Liver (tissue), 9 donors: Measurements from ENCODE around the gene HSD17B3. TPM values are rescaled to one million over a fixed set of nuclear protein-coding genes. Genes with fewer than 3 reads are reported as not detected.

ENCODE experiments used
- DNase-seq: peaks from one replicate; pipeline ENCODE4 v3.0.0-alpha.2; 2017; ENCODE audit warnings: low spot score
- H3K27ac ChIP-seq, 2 donors: one replicate each; pipeline ENCODE4 v1.7.0; 2013; ENCODE audit warnings: inconsistent platforms in 2 of 2, low read length in 2 of 2, control low read depth in 1 of 2, low read depth in 1 of 2, mild to moderate bottlenecking in 1 of 2
- H3K27me3 ChIP-seq, 4 donors: one replicate each; pipeline versions ENCODE4 v1.6.1 to v1.7.0; 2013; ENCODE audit warnings: low read length in 3 of 4, inconsistent platforms in 1 of 4, mild to moderate bottlenecking in 1 of 4, moderate library complexity in 1 of 4; ENCODE audit not compliant: control insufficient read depth in 4 of 4, insufficient read depth in 4 of 4
- H3K36me3 ChIP-seq, 4 donors: one replicate each; pipeline versions ENCODE4 v1.6.1 to v1.7.0; 2013; ENCODE audit warnings: low read length in 3 of 4, mild to moderate bottlenecking in 3 of 4, low read depth in 1 of 4, moderate library complexity in 1 of 4; ENCODE audit not compliant: control insufficient read depth in 4 of 4, insufficient read depth in 3 of 4
- H3K4me1 ChIP-seq, 4 donors: one replicate each; pipeline versions ENCODE4 v1.6.1 to v1.7.0; 2013; ENCODE audit warnings: low read length in 3 of 4, mild to moderate bottlenecking in 3 of 4, moderate library complexity in 1 of 4; ENCODE audit not compliant: control insufficient read depth in 4 of 4, insufficient read depth in 4 of 4
- H3K4me3 ChIP-seq, 3 donors: one replicate each; pipeline versions ENCODE4 v1.6.1 to v1.7.0; 2013; ENCODE audit warnings: low read length in 3 of 3, control low read depth in 1 of 3, low read depth in 1 of 3, mild to moderate bottlenecking in 1 of 3
- H3K9ac ChIP-seq, 2 donors: one replicate each; pipeline ENCODE4 v1.7.0; 2013; ENCODE audit warnings: low read length in 2 of 2, mild to moderate bottlenecking in 2 of 2, moderate library complexity in 2 of 2, control low read depth in 1 of 2, low read depth in 1 of 2
- H3K9me3 ChIP-seq, 4 donors: one replicate each; pipeline versions ENCODE4 v1.6.1 to v1.7.0; 2013; ENCODE audit warnings: low read length in 3 of 4; ENCODE audit not compliant: control insufficient read depth in 4 of 4
- CTCF ChIP-seq: fragments of 150-350 bp; IDR thresholded peaks from 2 replicates; pipeline ENCODE4 v1.5.1; 2017; ENCODE audit warnings: improper control_type of control experiment, low read depth, low read length; ENCODE audit not compliant: missing input control
- EGR1 ChIP-seq, 2 donors: IDR thresholded peaks; 2 replicates each; pipeline ENCODE4 v1.6.1; 2016 to 2018; ENCODE audit warnings: antibody characterized with exemption in 2 of 2, low read depth in 2 of 2
- FOXA1 ChIP-seq: IDR thresholded peaks from 2 replicates; pipeline ENCODE4 v1.6.1; 2016; ENCODE audit warnings: antibody characterized with exemption
- FOXA2 ChIP-seq: IDR thresholded peaks from 2 replicates; pipeline ENCODE4 v1.6.1; 2016; ENCODE audit warnings: antibody characterized with exemption
- GABPA ChIP-seq, 2 donors: IDR thresholded peaks in 1 of 2; conservative IDR thresholded peaks in 1 of 2; 2 replicates each; pipeline ENCODE4 v1.6.1; 2016; ENCODE audit warnings: antibody characterized with exemption in 2 of 2, mild to moderate bottlenecking in 1 of 2, moderate library complexity in 1 of 2
- HNF4A ChIP-seq, 2 donors: conservative IDR thresholded peaks; 2 replicates each; pipeline ENCODE4 v1.6.1; 2016; ENCODE audit warnings: antibody characterized with exemption in 2 of 2, mild to moderate bottlenecking in 2 of 2
- HNF4G ChIP-seq: IDR thresholded peaks from 2 replicates; pipeline ENCODE4 v1.6.1; 2016; ENCODE audit warnings: antibody characterized with exemption
- JUND ChIP-seq, 2 donors: IDR thresholded peaks; 2 replicates each; pipeline ENCODE4 v1.6.1; 2016; ENCODE audit warnings: antibody characterized with exemption in 2 of 2
- MAX ChIP-seq: IDR thresholded peaks from 2 replicates; pipeline ENCODE4 v1.6.1; 2016; ENCODE audit warnings: antibody characterized with exemption
- NR2F2 ChIP-seq: IDR thresholded peaks from 2 replicates; pipeline ENCODE4 v1.6.1; 2016; ENCODE audit warnings: antibody characterized with exemption
- RAD21 ChIP-seq, 2 donors: IDR thresholded peaks; 2 replicates each; pipeline ENCODE4 v1.6.1; 2016; ENCODE audit warnings: antibody characterized with exemption in 2 of 2, mild to moderate bottlenecking in 2 of 2
- REST ChIP-seq: IDR thresholded peaks from 2 replicates; pipeline ENCODE4 v1.6.1; 2016; ENCODE audit warnings: antibody characterized with exemption, mild to moderate bottlenecking
- RXRA ChIP-seq, 2 donors: IDR thresholded peaks; 2 replicates each; pipeline ENCODE4 v1.6.1; 2017 to 2018; ENCODE audit warnings: antibody characterized with exemption in 2 of 2, mild to moderate bottlenecking in 1 of 2
- SP1 ChIP-seq: IDR thresholded peaks from 2 replicates; pipeline ENCODE4 v1.6.1; 2018; ENCODE audit warnings: antibody characterized with exemption, mild to moderate bottlenecking
- TAF1 ChIP-seq: conservative IDR thresholded peaks from 2 replicates; pipeline ENCODE4 v1.6.1; 2016; ENCODE audit warnings: antibody characterized with exemption, mild to moderate bottlenecking
- YY1 ChIP-seq: IDR thresholded peaks from 2 replicates; pipeline ENCODE4 v1.6.1; 2016; ENCODE audit warnings: antibody characterized with exemption, mild to moderate bottlenecking
- ZBTB33 ChIP-seq: IDR thresholded peaks from 2 replicates; pipeline ENCODE4 v1.6.1; 2016; ENCODE audit warnings: antibody characterized with exemption
- WGBS: extraction: QIAGEN DNeasy Blood & Tissue Kit; methylation state at CpG from one replicate; pipeline ENCODE4 v1.1.7; 2013; 5-methylcytosine and 5-hydroxymethylcytosine counted together
- polyA plus RNA-seq, 2 donors: library from polyadenylated mRNA; stranded (reverse) in 1 of 2; unstranded in 1 of 2; fragments of 200-250 nt in 1 of 2; fragments of >200 nt in 1 of 2; fragmentation: Nextera tagmentation in 1 of 2; extraction: Ambion mirVana in 1 of 2; gene quantifications; one replicate each; pipeline versions ENCODE4 v1.2.1 to v1.2.3, GENCODE V29; 2013 to 2015
- total RNA-seq, 2 donors: library from RNA; depleted of rRNA; stranded (reverse); fragments of >200 nt; gene quantifications; one replicate each; pipeline ENCODE4 v1.2.3, GENCODE V29; 2014
- TF ChIP-seq, protein P1 (sequence below): IDR thresholded peaks from 2 replicates; pipeline ENCODE4 v1.6.1; 2016; ENCODE audit warnings: antibody characterized with exemption
- donor health status: healthy.
- donor health status: healthy.
- donor health status: healthy.
- donor health status: healthy.
- donor health status: healthy.

HSD17B3 gene
- total and polyA plus RNA-seq, 4 donors, result 0.75 to 1.6 (median 0.96) TPM

DNA sequence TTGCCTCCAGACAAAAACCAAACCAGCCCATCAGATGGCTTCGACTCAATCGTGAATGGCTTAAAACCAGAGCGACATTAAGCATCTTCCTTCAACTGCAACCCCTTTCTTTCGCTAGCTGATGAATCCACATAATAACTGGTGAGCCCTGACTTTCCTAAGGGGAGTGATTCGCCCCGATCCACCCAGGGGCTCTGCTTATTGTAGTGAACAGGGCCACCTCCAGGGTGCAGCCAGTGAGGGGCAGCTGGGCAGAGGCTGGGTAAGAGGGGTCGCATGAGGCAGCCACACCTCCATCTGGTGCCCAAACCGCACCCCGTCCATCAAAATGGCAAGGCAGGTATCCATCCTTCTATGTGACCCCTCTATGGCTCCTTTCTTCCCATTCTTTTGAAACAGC, 43.6 kb upstream of the HSD17B3 start:
- no peak overlapping the region for H3K27ac ChIP-seq
- no peaks in the 10 kb centered on the region for H3K27me3 ChIP-seq
- no peak overlapping the region for H3K9ac ChIP-seq
- peaks cover 5 to 13% (median 8%) of the 10 kb centered on the region in 4 donors for H3K4me1 ChIP-seq
- no peak for DNase-seq
- no peak for TF ChIP-seq RAD21 (IDR thresholded peaks at IDR 0.05)
- TF ChIP-seq JUND (IDR thresholded peaks at IDR 0.05), result no peak
- no peak for TF ChIP-seq EGR1 (IDR thresholded peaks at IDR 0.05; ENCODE audit: low read depth in 2 of 2)
- no peak for TF ChIP-seq HNF4G
- TF ChIP-seq SP1, result no peak
- no peak for TF ChIP-seq MAX
- no peak for TF ChIP-seq CTCF
- no peak for TF ChIP-seq FOXA1
- TF ChIP-seq GABPA (IDR thresholded peaks at IDR 0.05 in 1 of 2, conservative IDR thresholded peaks at IDR 0.05 in 1 of 2), result no peak
- TF ChIP-seq REST, result no peak
- no peak for TF ChIP-seq NR2F2
- TF ChIP-seq TAF1, result no peak
- no peak for TF ChIP-seq HNF4A (conservative IDR thresholded peaks at IDR 0.05)
- no peak for TF ChIP-seq FOXA2
- TF ChIP-seq YY1, result no peak
- TF ChIP-seq, protein P1, sequence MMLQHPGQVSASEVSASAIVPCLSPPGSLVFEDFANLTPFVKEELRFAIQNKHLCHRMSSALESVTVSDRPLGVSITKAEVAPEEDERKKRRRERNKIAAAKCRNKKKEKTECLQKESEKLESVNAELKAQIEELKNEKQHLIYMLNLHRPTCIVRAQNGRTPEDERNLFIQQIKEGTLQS, result no peak
- no peak for TF ChIP-seq ZBTB33
- no peak for TF ChIP-seq RXRA (IDR thresholded peaks at IDR 0.05)
- peaks cover 2 to 15% (median 9%) of the 10 kb centered on the region in 4 donors for H3K36me3 ChIP-seq
- WGBS, result 94% methylated on average over 9 of the region's 9 CpGs
- no peak overlapping the region for H3K4me3 ChIP-seq
- peaks cover 0 to 5% (median 0%) of the 10 kb centered on the region in 4 donors for H3K9me3 ChIP-seq
